Neutrophil (primary cell): ENCODE measurements around the gene GNG7.

Source experiments
- H3K27ac ChIP-seq: fragments of 200-600 bp; sonication (generic); 2 replicates; pipeline ENCODE4 v1.5.1; 2016; ENCODE audit warnings: mild to moderate bottlenecking, moderate library complexity
- H3K27me3 ChIP-seq: fragments of 200-600 bp; sonication (generic); 2 replicates; pipeline ENCODE4 v1.6.0; 2016; ENCODE audit warnings: mild to moderate bottlenecking
- H3K36me3 ChIP-seq: fragments of 200-600 bp; sonication (generic); 2 replicates; pipeline ENCODE4 v1.5.1; 2017
- H3K4me1 ChIP-seq, 2 experiments: fragments of 200-600 bp in 1 of 2; sonication (generic) in 1 of 2; 1 replicate in 1 of 2; 2 replicates in 1 of 2; pipeline versions ENCODE4 v1.5.1 to v1.6.1; 2013 to 2016; ENCODE audit warnings: low read depth in 1 of 2, low read length in 1 of 2, mild to moderate bottlenecking in 1 of 2, moderate library complexity in 1 of 2; ENCODE audit not compliant: control insufficient read depth in 1 of 2, insufficient read depth in 1 of 2
- H3K4me3 ChIP-seq, 2 experiments: fragments of 200-600 bp in 1 of 2; sonication (generic) in 1 of 2; 1 replicate in 1 of 2; 2 replicates in 1 of 2; pipeline ENCODE4 v1.5.1; 2013 to 2016; ENCODE audit warnings: low read depth in 1 of 2, low read length in 1 of 2, mild to moderate bottlenecking in 1 of 2, moderate library complexity in 1 of 2
- H3K9me3 ChIP-seq: fragments of 200-600 bp; sonication (generic); 2 replicates; pipeline ENCODE4 v1.5.1; 2016
- CTCF ChIP-seq: fragments of 200-600 bp; sonication (generic); IDR thresholded peaks from 2 replicates; pipeline ENCODE4 v1.5.1; 2016; ENCODE audit warnings: antibody characterized with exemption

GNG7 gene

GRCh38 chr19:2550431-2551171 is 151.9 kb downstream of the GNG7 start:
- Histone ChIP-seq H3K27me3 (no peaks in the 10 kb centered on the region), H3K9me3 (no peaks in the 10 kb centered on the region), H3K4me1 (peaks cover 22 to 32% of the 10 kb centered on the region in 2 experiments), H3K4me3 (no peak overlapping the region), H3K36me3 (no peaks in the 10 kb centered on the region), H3K27ac (no peak overlapping the region)
- TF ChIP-seq CTCF, result no peak

DNA sequence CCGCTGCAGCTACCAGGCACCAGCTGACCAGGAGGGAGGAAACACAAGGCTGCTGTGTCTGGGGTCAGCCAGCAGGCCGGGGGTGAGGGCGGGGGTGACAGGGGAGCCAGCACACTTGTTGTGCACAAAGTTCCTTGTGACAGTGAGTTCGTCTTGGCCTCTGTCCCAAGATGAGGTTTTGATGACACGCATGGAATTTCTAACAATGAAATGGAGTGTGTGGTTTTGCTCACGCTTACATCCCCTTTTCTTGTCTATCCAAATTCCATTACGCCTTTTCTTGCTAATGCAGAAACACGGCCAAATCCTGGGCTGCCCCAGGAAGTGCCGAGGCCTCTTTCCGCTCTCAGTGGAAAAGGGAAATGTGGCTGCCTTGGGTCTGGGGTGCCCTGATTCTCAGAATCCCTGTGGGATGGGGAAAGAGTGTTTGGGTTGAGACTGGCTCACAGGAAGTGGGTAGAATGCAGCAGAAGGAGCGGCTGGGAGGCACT is 152.7 kb downstream of the GNG7 start:
- Histone ChIP-seq H3K27me3 (no peaks in the 10 kb centered on the region), H3K36me3 (no peaks in the 10 kb centered on the region), H3K9me3 (no peaks in the 10 kb centered on the region), H3K4me1 (peaks cover 30 to 32% of the 10 kb centered on the region in 2 experiments), H3K27ac (peak overlapping the region; percentile 43), H3K4me3 (no peak overlapping the region)
- no peak for TF ChIP-seq CTCF

DNA sequence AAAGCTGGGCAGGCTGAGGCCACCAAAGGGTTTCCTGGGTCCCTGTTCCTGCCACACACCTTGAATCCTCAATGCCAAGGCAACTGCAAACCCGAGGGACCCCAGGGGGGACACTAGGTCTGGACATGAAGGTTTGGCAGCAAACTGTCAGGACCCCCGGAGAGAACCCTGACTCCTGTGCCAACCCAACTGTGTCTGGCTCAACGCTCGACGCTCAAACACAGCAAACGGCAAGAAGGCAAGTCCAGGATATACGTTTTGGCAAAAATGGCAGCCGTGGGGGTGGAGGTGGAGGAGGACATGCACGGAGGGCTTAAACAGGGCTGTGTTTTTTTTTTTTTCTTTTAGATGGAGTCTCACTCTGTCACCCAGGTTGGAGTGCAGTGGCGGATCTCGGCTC is 153.5 kb downstream of the GNG7 start:
- no peaks in the 10 kb centered on the region for H3K27me3 ChIP-seq
- H3K36me3 ChIP-seq, result no peaks in the 10 kb centered on the region
- H3K9me3 ChIP-seq, result no peaks in the 10 kb centered on the region
- TF ChIP-seq CTCF, result no peak
- H3K4me3 ChIP-seq, result no peak overlapping the region
- no peak overlapping the region for H3K27ac ChIP-seq
- peaks cover 35 to 36% of the 10 kb centered on the region in 2 experiments for H3K4me1 ChIP-seq

DNA sequence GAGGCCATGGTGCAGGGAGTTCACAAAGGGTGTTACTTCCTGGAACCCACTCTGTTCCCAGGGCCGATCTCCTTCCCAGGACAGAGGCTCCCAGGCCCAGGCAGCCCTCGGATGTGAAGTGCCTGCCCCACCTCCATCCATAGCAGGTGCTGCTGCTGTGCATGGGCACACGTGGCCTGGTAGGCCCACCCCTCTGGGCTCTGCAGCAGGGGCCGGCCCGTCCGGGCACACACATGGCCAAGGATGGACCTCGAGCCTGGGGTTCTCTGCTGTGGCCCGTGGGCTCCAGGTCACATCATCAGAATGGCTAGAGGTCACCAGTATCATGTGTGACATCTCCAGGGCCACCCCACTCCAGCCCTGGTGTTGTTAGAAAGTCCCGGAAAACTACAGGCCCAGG is 154.8 kb downstream of the GNG7 start:
- no peak for TF ChIP-seq CTCF
- H3K4me1 ChIP-seq, result peaks cover 41 to 47% of the 10 kb centered on the region in 2 experiments
- no peaks in the 10 kb centered on the region for H3K27me3 ChIP-seq
- no peak overlapping the region for H3K27ac ChIP-seq
- no peak overlapping the region for H3K4me3 ChIP-seq
- H3K36me3 ChIP-seq, result no peaks in the 10 kb centered on the region
- no peaks in the 10 kb centered on the region for H3K9me3 ChIP-seq

GRCh38 chr19:2547033-2547680 is 155.3 kb downstream of the GNG7 start:
- no peak overlapping the region for H3K27ac ChIP-seq
- peaks cover 41 to 53% of the 10 kb centered on the region in 2 experiments for H3K4me1 ChIP-seq
- no peak overlapping the region for H3K4me3 ChIP-seq
- no peaks in the 10 kb centered on the region for H3K36me3 ChIP-seq
- H3K9me3 ChIP-seq, result no peaks in the 10 kb centered on the region
- no peak for TF ChIP-seq CTCF
- H3K27me3 ChIP-seq, result no peaks in the 10 kb centered on the region
